ENCODE data around the gene DUS4L. TPM values are rescaled to one million over a fixed set of nuclear protein-coding genes. Genes with fewer than 3 reads are reported as not detected.

The DUS4L gene
- total and polyA plus RNA-seq, 2 of the 13 experiments (the other 11 are each of a cell fraction or from before 2014, with no cell fraction given): 5.6 to 9.8 TPM

DNA sequence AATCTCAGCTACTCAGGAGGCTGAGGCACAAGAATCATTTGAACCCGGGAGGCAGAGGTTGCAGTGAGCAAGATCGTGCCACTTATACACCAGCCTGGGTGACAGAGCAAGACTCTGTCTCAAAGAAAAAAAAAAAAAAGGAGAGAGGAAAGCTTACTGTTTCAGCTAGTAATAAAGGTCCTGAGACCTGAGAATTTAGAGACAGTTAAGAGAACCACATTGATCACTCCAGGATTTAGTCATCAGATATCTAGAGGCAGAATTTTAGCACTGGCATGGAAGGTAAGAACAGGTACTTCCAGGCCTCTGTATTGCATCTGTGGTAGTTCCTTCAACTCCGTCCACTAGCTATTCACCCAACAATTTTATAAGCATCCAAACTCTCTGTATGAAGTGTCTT lies 7.9 kb upstream of the DUS4L start:
- intact Hi-C loops (cut with micrococcal nuclease; ENCODE audit: unreplicated experiment): no loop called here
- TF ChIP-seq, protein P1, sequence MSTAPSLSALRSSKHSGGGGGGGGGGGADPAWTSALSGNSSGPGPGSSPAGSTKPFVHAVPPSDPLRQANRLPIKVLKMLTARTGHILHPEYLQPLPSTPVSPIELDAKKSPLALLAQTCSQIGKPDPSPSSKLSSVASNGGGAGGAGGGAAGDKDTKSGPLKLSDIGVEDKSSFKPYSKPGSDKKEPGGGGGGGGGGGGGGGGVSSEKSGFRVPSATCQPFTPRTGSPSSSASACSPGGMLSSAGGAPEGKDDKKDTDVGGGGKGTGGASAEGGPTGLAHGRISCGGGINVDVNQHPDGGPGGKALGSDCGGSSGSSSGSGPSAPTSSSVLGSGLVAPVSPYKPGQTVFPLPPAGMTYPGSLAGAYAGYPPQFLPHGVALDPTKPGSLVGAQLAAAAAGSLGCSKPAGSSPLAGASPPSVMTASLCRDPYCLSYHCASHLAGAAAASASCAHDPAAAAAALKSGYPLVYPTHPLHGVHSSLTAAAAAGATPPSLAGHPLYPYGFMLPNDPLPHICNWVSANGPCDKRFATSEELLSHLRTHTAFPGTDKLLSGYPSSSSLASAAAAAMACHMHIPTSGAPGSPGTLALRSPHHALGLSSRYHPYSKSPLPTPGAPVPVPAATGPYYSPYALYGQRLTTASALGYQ (CRISPR knock-in tag; IDR thresholded peaks at IDR 0.05): no peak
- TF ChIP-seq, protein P2, sequence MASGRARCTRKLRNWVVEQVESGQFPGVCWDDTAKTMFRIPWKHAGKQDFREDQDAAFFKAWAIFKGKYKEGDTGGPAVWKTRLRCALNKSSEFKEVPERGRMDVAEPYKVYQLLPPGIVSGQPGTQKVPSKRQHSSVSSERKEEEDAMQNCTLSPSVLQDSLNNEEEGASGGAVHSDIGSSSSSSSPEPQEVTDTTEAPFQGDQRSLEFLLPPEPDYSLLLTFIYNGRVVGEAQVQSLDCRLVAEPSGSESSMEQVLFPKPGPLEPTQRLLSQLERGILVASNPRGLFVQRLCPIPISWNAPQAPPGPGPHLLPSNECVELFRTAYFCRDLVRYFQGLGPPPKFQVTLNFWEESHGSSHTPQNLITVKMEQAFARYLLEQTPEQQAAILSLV (CRISPR knock-in tag; IDR thresholded peaks at IDR 0.05; ENCODE audit: borderline replicate concordance): no peak
- TF ChIP-seq MAF1 (CRISPR knock-in tag; IDR thresholded peaks at IDR 0.05; ENCODE audit: borderline replicate concordance) (no peak), SP1 (IDR thresholded peaks at IDR 0.05) (no peak), SP1 (CRISPR knock-in tag; IDR thresholded peaks at IDR 0.05) (no peak)
- H3K4me1 ChIP-seq (ENCODE audit: insufficient read depth, low read length): peaks cover 16% of the 10 kb centered on the region
- H3K79me2 ChIP-seq (ENCODE audit: insufficient read depth, low read length): peaks cover 29% of the 10 kb centered on the region
- no peak overlapping the region for H3K4me3 ChIP-seq (replicated peaks in 1 of 3; ENCODE audit: insufficient read depth in 1 of 3, low read depth in 2 of 3, low read length in 3 of 3)
- WGBS (ENCODE audit: low lambda C conversion rate): 98% methylated on average over 3 of the region's 3 CpGs
- H3K27me3 ChIP-seq (ENCODE audit: control insufficient read depth in 1 of 2, insufficient read depth in 2 of 2, low read length in 2 of 2): no peaks in the 10 kb centered on the region
- FAIRE-seq: no peak
- H3K9ac ChIP-seq (ENCODE audit: insufficient read depth, low read depth, low read length): no peak overlapping the region
- H3K4me2 ChIP-seq (ENCODE audit: low read depth, low read length): no peak overlapping the region
- H3K9me3 ChIP-seq (ENCODE audit: low read length): no peaks in the 10 kb centered on the region
- in situ Hi-C loops (cut with HindIII; ENCODE audit: extremely low pct_ligation_motif_present, low pct_unique_long_range_greater_than_20kb): no loop called here
- peaks cover 8 to 34% of the 10 kb centered on the region in 2 experiments for H3K36me3 ChIP-seq (replicated peaks in 1 of 2; ENCODE audit: control insufficient read depth in 1 of 2, insufficient read depth in 2 of 2, low read length in 2 of 2)
- 0 out of 2 replicates have a peak, but pooled peaks cover 3% of the 10 kb centered on the region for H4K20me1 ChIP-seq (ENCODE audit: insufficient read depth, low read length)
- no peak for DNase-seq (ENCODE audit: low spot score)
- no peak overlapping the region for H2AFZ ChIP-seq (ENCODE audit: low read length)
- POLR2A ChIA-PET: no interaction called here
- no peak overlapping the region for H3K27ac ChIP-seq (ENCODE audit: extremely low read length, insufficient read depth, low read length)
- BruUV-seq (replicated peaks): no TSS peak
- CTCF ChIA-PET (ENCODE audit: low intra/inter-chr PET ratio, low total read pairs): no interaction called here
- no peak for ATAC-seq

DNA sequence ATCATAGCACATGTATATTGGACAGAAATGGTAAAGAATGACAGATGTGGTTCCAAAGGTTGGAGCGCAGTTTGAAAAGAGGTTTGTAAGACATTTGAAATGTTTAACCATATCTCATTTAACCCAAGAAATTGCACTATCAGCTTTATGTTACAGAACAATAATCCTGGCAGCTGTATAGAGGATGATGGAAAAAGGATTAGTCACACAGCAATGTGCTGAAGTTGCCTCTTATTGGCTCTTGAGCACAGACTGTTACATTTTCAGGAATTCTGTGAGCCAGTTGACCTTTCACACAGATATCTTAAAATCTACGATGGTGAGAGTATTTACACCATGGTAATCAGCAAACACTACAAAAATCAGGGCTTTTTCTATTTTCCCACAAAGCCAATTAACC lies 3.9 kb upstream of the DUS4L start:
- intact Hi-C loops (cut with micrococcal nuclease; ENCODE audit: unreplicated experiment): no loop called here

More for the DNA sequence above, 3.9 kb upstream of the DUS4L start:
- CTCF ChIA-PET (ENCODE audit: low intra/inter-chr PET ratio, low total read pairs): no interaction called here
- in situ Hi-C loops (cut with HindIII; ENCODE audit: extremely low pct_ligation_motif_present, low pct_unique_long_range_greater_than_20kb): no loop called here
- BruUV-seq (replicated peaks): no TSS peak
- Histone ChIP-seq H2AFZ (ENCODE audit: low read length) (no peak overlapping the region), H4K20me1 (ENCODE audit: insufficient read depth, low read length) (0 out of 2 replicates have a peak, but pooled peaks cover 3% of the 10 kb centered on the region), H3K9ac (ENCODE audit: insufficient read depth, low read depth, low read length) (no peak overlapping the region), H3K27ac (ENCODE audit: extremely low read length, insufficient read depth, low read length) (no peak overlapping the region), H3K27me3 (ENCODE audit: control insufficient read depth in 1 of 2, insufficient read depth in 2 of 2, low read length in 2 of 2) (no peaks in the 10 kb centered on the region; a peak in 1 of 5 replicates), H3K4me1 (ENCODE audit: insufficient read depth, low read length) (peaks cover 39% of the 10 kb centered on the region), H3K9me3 (ENCODE audit: low read length) (no peaks in the 10 kb centered on the region), H3K4me3 (replicated peaks in 1 of 3; ENCODE audit: insufficient read depth in 1 of 3, low read depth in 2 of 3, low read length in 3 of 3) (no peak overlapping the region), H3K36me3 (replicated peaks in 1 of 2; ENCODE audit: control insufficient read depth in 1 of 2, insufficient read depth in 2 of 2, low read length in 2 of 2) (peaks cover 0 to 26% of the 10 kb centered on the region in 2 experiments; a peak in 4 of 5 replicates), H3K4me2 (ENCODE audit: low read depth, low read length) (no peak overlapping the region; the same call in 1 of the 2 replicates), H3K79me2 (ENCODE audit: insufficient read depth, low read length) (peaks cover 49% of the 10 kb centered on the region)
- POLR2A ChIA-PET: no interaction called here
- no peak for DNase-seq (ENCODE audit: low spot score)
- WGBS (ENCODE audit: low lambda C conversion rate): 66% methylated on average over 2 of the region's 2 CpGs
- ATAC-seq: no peak
- TF ChIP-seq, protein P3, sequence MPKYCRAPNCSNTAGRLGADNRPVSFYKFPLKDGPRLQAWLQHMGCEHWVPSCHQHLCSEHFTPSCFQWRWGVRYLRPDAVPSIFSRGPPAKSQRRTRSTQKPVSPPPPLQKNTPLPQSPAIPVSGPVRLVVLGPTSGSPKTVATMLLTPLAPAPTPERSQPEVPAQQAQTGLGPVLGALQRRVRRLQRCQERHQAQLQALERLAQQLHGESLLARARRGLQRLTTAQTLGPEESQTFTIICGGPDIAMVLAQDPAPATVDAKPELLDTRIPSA (CRISPR knock-in tag; IDR thresholded peaks at IDR 0.05; ENCODE audit: borderline replicate concordance): no peak
- no peak for TF ChIP-seq ZNF207 (IDR thresholded peaks at IDR 0.05; ENCODE audit: borderline replicate concordance)
- peak; percentile 63 for TF ChIP-seq MAFF (IDR thresholded peaks at IDR 0.05; ENCODE audit: low read depth, low read length)
- TF ChIP-seq, protein P4, sequence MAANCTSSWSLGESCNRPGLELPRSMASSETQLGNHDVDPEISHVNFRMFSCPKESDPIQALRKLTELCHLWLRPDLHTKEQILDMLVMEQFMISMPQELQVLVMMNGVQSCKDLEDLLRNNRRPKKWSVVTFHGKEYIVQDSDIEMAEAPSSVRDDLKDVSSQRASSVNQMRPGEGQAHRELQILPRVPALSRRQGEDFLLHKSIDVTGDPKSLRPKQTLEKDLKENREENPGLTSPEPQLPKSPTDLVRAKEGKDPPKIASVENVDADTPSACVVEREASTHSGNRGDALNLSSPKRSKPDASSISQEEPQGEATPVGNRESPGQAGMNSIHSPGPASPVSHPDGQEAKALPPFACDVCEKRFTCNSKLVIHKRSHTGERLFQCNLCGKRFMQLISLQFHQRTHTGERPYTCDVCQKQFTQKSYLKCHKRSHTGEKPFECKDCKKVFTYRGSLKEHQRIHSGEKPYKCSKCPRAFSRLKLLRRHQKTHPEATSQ (CRISPR knock-in tag; IDR thresholded peaks at IDR 0.05; ENCODE audit: borderline replicate concordance): peak; percentile 39; the same call in 1 of the 2 replicates
- peak; percentile 66 to 70 for TF ChIP-seq MAFK (conservative IDR thresholded peaks at IDR 0.05 in 1 of 2, IDR thresholded peaks at IDR 0.05 in 1 of 2; ENCODE audit: low read length in 2 of 2)
- TF ChIP-seq SALL2 (CRISPR knock-in tag; IDR thresholded peaks at IDR 0.05): no peak
- TF ChIP-seq PPARG (CRISPR knock-in tag; conservative IDR thresholded peaks at IDR 0.05): 0 out of 2 replicates have a peak, but pooled peaks have one; percentile 47
- no peak for TF ChIP-seq ZNF605 (CRISPR knock-in tag; IDR thresholded peaks at IDR 0.05)
- FAIRE-seq: no peak
